Measurements from ENCODE around the gene RBMS1. TPM values are rescaled to one million over a fixed set of nuclear protein-coding genes. Genes with fewer than 3 reads are reported as not detected.

The RBMS1 gene
- total and polyA plus RNA-seq, 2 of the 13 experiments (the other 11 are each of a cell fraction or from before 2014, with no cell fraction given), result 55.5 to 110 TPM

DNA sequence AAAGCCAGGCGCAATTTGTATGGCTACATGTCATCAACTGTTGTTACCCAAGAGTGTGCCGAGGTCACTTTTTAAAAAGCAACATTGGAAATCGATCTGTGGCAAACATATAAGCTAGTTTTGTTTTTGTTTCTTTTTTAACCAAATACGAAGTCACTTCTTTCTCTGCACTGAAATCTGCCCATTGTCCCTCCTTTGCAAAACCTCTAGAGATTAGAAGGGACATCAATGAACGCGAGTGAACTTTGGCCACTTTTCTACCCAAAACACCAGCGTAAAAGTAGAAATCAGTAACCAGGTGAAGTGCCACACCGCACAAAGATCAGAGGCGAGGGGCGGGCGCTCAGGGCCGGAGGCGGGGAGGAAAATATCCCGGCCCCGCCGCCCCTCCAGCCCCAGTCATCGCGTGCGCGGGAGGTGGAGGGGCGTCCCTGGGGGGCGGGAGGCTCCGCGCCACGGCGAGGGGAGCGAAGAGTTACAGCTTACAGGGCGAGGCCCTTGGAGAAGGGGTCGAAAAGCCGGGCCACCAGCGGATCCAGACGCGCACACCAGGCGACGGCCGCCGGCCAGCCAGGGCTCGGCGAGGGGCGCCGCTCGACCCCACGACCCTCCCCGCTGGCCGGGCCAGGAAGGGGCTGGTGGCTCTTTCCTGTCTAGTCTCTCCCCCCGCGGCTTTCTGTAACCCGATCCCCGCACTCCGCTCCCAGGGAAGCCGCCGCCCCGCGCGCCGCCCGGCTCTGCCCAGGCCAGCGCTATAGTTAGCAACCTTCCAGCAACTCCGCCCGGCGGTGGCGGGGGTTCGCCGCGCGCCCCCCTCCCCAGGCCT, 993 bp downstream of the RBMS1 start (continued):
- TF ChIP-seq ZNF446 (CRISPR knock-in tag; IDR thresholded peaks at IDR 0.05) (peak; percentile 41; the same call in 1 of the 2 replicates), ZNF33B (CRISPR knock-in tag; IDR thresholded peaks at IDR 0.05) (no peak), ZNF235 (CRISPR knock-in tag; IDR thresholded peaks at IDR 0.05; ENCODE audit: borderline replicate concordance) (0 out of 2 replicates have a peak, but pooled peaks have one; percentile 41), NONO (IDR thresholded peaks at IDR 0.05) (no peak), NONO (CRISPR knock-in tag; conservative IDR thresholded peaks at IDR 0.05) (peak; percentile 81)
- TF ChIP-seq, protein P1, sequence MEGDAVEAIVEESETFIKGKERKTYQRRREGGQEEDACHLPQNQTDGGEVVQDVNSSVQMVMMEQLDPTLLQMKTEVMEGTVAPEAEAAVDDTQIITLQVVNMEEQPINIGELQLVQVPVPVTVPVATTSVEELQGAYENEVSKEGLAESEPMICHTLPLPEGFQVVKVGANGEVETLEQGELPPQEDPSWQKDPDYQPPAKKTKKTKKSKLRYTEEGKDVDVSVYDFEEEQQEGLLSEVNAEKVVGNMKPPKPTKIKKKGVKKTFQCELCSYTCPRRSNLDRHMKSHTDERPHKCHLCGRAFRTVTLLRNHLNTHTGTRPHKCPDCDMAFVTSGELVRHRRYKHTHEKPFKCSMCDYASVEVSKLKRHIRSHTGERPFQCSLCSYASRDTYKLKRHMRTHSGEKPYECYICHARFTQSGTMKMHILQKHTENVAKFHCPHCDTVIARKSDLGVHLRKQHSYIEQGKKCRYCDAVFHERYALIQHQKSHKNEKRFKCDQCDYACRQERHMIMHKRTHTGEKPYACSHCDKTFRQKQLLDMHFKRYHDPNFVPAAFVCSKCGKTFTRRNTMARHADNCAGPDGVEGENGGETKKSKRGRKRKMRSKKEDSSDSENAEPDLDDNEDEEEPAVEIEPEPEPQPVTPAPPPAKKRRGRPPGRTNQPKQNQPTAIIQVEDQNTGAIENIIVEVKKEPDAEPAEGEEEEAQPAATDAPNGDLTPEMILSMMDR (CRISPR knock-in tag; IDR thresholded peaks at IDR 0.05), result no peak; the same call in 1 of the 2 replicates
- TF ChIP-seq, protein P2, sequence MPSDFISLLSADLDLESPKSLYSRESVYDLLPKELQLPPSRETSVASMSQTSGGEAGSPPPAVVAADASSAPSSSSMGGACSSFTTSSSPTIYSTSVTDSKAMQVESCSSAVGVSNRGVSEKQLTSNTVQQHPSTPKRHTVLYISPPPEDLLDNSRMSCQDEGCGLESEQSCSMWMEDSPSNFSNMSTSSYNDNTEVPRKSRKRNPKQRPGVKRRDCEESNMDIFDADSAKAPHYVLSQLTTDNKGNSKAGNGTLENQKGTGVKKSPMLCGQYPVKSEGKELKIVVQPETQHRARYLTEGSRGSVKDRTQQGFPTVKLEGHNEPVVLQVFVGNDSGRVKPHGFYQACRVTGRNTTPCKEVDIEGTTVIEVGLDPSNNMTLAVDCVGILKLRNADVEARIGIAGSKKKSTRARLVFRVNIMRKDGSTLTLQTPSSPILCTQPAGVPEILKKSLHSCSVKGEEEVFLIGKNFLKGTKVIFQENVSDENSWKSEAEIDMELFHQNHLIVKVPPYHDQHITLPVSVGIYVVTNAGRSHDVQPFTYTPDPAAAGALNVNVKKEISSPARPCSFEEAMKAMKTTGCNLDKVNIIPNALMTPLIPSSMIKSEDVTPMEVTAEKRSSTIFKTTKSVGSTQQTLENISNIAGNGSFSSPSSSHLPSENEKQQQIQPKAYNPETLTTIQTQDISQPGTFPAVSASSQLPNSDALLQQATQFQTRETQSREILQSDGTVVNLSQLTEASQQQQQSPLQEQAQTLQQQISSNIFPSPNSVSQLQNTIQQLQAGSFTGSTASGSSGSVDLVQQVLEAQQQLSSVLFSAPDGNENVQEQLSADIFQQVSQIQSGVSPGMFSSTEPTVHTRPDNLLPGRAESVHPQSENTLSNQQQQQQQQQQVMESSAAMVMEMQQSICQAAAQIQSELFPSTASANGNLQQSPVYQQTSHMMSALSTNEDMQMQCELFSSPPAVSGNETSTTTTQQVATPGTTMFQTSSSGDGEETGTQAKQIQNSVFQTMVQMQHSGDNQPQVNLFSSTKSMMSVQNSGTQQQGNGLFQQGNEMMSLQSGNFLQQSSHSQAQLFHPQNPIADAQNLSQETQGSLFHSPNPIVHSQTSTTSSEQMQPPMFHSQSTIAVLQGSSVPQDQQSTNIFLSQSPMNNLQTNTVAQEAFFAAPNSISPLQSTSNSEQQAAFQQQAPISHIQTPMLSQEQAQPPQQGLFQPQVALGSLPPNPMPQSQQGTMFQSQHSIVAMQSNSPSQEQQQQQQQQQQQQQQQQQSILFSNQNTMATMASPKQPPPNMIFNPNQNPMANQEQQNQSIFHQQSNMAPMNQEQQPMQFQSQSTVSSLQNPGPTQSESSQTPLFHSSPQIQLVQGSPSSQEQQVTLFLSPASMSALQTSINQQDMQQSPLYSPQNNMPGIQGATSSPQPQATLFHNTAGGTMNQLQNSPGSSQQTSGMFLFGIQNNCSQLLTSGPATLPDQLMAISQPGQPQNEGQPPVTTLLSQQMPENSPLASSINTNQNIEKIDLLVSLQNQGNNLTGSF (CRISPR knock-in tag; IDR thresholded peaks at IDR 0.05), result 0 out of 2 replicates have a peak, but pooled peaks have one; percentile 58
- TF ChIP-seq, protein P3, sequence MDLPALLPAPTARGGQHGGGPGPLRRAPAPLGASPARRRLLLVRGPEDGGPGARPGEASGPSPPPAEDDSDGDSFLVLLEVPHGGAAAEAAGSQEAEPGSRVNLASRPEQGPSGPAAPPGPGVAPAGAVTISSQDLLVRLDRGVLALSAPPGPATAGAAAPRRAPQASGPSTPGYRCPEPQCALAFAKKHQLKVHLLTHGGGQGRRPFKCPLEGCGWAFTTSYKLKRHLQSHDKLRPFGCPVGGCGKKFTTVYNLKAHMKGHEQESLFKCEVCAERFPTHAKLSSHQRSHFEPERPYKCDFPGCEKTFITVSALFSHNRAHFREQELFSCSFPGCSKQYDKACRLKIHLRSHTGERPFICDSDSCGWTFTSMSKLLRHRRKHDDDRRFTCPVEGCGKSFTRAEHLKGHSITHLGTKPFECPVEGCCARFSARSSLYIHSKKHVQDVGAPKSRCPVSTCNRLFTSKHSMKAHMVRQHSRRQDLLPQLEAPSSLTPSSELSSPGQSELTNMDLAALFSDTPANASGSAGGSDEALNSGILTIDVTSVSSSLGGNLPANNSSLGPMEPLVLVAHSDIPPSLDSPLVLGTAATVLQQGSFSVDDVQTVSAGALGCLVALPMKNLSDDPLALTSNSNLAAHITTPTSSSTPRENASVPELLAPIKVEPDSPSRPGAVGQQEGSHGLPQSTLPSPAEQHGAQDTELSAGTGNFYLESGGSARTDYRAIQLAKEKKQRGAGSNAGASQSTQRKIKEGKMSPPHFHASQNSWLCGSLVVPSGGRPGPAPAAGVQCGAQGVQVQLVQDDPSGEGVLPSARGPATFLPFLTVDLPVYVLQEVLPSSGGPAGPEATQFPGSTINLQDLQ (CRISPR knock-in tag; IDR thresholded peaks at IDR 0.05), result no peak; the same call in 1 of the 2 replicates
- TF ChIP-seq, protein P4, sequence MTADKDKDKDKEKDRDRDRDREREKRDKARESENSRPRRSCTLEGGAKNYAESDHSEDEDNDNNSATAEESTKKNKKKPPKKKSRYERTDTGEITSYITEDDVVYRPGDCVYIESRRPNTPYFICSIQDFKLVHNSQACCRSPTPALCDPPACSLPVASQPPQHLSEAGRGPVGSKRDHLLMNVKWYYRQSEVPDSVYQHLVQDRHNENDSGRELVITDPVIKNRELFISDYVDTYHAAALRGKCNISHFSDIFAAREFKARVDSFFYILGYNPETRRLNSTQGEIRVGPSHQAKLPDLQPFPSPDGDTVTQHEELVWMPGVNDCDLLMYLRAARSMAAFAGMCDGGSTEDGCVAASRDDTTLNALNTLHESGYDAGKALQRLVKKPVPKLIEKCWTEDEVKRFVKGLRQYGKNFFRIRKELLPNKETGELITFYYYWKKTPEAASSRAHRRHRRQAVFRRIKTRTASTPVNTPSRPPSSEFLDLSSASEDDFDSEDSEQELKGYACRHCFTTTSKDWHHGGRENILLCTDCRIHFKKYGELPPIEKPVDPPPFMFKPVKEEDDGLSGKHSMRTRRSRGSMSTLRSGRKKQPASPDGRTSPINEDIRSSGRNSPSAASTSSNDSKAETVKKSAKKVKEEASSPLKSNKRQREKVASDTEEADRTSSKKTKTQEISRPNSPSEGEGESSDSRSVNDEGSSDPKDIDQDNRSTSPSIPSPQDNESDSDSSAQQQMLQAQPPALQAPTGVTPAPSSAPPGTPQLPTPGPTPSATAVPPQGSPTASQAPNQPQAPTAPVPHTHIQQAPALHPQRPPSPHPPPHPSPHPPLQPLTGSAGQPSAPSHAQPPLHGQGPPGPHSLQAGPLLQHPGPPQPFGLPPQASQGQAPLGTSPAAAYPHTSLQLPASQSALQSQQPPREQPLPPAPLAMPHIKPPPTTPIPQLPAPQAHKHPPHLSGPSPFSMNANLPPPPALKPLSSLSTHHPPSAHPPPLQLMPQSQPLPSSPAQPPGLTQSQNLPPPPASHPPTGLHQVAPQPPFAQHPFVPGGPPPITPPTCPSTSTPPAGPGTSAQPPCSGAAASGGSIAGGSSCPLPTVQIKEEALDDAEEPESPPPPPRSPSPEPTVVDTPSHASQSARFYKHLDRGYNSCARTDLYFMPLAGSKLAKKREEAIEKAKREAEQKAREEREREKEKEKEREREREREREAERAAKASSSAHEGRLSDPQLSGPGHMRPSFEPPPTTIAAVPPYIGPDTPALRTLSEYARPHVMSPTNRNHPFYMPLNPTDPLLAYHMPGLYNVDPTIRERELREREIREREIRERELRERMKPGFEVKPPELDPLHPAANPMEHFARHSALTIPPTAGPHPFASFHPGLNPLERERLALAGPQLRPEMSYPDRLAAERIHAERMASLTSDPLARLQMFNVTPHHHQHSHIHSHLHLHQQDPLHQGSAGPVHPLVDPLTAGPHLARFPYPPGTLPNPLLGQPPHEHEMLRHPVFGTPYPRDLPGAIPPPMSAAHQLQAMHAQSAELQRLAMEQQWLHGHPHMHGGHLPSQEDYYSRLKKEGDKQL (CRISPR knock-in tag; IDR thresholded peaks at IDR 0.05; ENCODE audit: low read depth), result peak; percentile 84

Data from HepG2 (cell line).